Activated T-helper 1 cell treated with Interleukin-2 at 50 U/mL for 16 hours (primary cell): ENCODE data around the gene ICA1.
"Not testable (repeated sequence)": the region's sequence is repeated elsewhere in the genome, so short reads cannot be mapped to it uniquely, and the experiment has no call there.

Experiments used
- DNase-seq: peaks from one replicate; pipeline ENCODE4 v3.0.0-alpha.2; 2020; ENCODE audit warnings: low read depth

Gene ICA1

DNA sequence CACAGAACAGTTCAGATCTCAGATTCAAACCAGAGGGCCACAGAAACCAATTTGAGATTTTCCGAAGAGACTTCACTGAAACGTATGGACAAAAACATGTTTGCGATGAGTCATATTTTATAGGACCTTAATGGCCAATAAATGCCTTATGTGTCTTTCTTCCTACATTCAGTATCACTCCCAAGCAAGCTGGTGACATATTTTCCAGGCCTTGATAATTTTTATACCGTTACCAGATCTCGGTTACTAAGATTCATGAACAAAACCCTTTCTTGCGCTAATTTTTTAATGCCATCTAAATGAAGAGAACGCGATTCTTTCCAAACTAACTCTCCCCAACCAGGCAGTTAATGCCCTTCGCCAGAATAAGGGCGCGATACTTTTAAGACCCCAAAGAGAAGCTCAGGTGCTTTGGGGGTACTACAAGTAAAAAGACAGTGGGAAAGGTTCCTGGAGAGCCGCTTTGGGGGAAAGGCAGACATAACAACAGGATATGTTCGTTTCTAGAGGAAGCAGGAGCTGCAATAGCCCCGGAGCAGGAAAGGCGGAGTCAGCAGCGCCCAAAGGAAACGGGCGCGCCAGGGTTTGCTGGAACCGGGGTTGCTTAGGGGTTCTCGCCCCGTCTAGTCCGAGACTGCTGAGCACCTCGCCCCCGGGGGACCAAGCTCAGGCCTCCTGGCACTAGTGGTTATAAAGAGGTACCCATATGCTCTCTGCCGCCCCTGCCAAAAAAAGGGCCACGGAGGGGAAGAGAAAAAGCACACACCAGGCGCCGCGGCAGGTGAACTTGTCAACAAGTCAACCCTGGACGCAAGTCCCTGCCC lies 884 bp downstream of the ICA1 start:
- no peak for DNase-seq

DNA sequence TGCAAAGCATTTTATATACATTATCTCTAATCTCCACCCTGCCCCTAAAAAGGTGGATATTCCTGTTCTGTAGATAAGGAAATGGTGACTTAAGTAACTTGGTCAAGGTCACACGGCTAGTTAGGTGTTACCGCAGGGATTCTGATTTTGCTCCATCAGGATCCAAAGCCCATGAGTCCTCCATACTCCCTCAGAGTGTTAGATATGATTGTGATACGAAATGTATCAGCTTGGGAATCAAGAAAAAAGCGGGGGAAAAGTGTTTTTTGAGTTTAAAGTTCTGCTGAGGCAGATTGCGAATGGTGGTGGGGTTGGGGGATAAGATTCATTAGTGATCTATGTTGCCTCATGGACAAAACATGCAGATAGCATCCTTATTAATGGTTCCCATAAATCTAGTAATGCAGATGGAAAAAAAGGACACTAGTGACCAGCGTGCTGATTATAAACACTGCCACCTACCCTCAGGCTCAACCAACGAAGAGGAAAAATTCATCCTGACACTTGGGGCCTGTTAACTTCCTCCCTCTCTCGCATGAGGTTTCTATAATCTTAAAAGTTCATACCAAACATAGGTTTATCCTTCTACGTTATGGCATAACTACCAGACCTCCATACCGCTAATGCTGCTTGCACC lies 2.3 kb downstream of the ICA1 start:
- DNase-seq: no peak

DNA sequence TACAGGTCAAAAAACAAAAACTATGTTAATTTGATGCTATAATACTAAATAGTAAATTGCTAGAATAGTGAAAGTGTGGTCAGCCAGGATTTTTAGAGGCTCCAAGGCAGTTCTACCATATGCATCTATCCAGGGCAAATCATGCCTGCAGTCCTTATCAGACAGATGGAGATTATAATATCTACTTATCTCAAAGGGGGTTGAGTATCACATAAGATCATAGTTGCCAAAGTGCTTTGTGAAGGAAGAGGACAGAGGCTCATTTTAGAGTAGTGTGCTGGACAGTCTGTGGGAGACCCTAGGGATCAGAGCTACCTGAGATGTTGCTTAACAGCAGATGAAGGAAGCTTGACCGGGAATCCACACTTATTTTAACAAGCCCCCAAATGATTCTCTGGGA lies 3.2 kb downstream of the ICA1 start:
- no peak for DNase-seq

DNA sequence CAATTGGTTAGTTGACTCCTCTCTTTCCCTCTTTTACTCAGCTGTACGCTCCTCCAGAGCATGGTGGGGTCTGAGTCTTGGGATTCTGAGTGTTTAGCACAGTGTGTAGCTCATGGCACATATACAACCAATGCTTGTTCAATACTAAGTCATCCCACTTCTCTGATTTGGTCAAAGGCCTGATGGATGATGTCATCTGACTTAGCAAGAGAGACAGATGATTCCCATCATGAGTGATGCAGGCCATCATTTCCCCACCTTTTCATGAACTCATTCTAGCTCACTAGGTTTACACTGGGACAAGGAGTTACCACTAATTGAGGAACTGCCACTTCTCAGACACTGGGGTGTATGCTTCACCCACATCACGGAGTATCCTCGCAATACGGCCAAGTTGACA lies 3.8 kb downstream of the ICA1 start:
- no peak for DNase-seq

DNA sequence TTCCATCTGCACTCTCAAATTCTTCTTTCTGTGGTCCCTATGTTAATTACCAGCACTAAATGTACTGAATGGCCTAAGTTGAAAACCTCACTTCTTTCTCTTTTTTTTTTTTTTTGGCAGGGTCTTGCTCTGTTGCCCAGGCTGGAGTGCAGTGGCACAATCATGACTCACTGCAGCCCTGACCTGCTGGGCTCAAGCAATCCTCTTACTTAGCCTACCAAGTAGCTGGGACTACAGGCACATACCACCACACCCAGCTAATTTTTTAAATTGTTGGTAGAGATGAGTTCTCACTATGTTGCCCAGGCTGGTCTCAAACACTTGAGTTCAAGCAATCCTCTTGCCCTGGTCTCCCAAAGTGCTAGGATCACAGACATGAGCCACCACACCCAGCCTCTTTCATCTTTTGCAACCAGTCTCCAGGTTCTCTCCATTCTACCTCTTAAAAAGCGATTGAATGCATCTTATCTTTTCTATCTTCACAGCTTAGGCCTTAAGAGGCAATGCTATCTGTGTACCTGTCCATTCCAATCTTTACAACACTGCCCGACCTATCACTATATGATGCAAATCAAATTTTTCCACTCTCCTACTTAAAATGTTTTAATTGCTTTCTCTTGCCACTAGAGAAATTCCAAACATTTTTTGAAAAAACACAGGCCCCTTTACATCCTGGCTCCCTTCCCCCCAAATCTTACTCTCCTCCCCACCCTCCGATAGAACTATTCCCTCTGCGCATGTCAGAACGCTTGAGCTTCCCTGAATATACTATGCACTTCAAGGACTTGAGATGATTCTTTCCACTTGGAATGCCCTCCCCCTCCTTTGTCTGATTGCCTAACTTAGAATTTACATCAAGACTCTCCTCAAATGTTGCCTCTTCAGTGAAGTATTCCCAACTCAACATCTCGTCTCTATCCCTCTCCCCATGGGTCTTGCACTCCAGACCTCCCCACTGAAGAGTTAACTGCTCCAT lies 6.0 kb downstream of the ICA1 start:
- DNase-seq: no peak

DNA sequence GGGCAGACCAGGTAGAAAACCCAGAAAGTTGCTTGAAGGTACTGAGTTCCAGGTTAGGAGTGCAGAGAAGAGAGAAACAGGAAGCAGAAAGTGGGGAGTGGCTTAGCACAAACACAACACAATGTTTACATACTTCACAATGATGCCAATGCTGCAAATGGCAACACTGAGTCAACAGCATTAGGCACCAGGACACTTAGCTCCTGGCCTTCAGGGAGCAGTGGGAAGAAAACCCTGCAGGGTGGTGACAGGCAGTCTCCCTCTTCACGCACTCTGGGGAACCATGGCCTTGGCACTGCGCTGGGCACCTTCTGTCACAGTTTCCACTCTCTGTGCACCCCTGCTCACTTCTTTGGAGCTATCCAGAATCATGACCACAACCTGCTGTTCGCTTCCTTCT lies 7.3 kb downstream of the ICA1 start:
- no peak for DNase-seq

DNA sequence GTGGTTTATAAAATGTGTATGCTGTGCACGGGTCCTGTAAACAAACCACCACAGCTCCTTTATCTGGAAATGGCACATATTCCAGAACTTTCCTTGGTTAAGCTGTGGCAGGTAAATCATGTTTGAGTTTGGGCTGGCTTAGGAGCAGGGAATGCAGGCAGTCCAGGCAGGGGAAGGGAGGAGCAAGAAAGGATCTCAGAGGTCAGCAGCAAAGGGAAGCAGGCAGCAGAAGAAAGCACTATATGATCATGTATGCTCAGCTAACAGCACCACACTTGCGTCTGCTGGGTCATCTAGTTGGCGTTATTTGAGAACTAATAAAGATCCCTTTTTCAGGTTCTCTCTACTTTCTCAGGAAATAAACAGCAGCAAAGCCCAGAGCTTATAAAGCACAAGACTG lies 7.8 kb downstream of the ICA1 start:
- DNase-seq: no peak

DNA sequence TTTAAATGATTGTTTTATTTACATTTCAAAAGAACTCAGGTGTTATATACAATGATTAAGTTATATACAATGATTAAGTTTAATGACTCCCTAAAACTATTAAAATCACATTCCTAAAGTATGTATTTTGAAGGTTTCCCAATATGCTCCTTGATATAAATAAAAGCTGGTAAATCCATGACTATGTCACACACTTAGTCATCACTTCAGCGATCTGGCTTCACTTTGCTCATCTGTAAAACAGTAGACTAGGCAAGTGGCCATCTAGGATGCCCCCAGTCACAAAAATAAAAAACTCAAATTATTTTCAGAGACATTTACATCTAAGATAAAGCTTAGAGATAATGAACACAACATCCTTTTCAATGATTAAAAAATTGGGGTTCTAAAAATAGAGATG lies 10.8 kb downstream of the ICA1 start:
- DNase-seq: no peak

DNA sequence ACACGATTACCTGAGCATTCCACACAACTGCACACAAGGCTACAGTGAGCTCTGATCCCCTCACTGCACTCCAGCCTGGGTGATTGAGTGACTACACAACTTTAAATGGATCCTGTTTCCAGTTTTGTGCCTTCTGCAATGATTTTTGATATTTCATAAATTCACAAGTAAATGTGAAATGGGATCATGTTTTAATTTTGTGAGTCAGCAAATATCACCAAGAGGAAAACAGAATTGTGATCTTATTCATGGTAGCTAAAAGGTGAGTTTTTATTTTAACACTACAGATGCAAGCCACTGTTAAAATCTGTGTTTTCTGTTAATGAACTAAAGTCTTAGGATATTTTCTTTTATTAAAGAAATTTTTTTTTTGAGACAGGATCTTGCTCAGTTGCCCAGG lies 11.4 kb downstream of the ICA1 start:
- no peak for DNase-seq

DNA sequence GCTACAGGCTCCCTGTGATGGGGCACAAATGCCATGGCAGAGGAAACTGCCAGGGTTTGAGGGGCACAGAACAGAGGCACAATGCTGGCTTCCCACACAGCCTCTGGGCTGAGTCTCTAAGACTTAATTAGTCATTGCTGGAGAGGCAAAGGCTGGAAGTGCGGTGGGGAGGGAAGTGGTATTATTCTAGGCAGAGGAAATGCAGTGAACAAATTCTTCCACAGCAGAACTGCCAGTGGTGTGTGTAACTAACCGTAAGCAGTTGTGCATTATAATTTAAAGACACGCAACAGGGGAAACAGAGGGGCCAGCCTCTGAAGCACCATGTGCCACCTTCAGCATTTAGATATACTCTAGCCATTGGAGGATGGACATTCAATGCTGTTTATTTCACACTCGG lies 12.8 kb downstream of the ICA1 start:
- no peak for DNase-seq

DNA sequence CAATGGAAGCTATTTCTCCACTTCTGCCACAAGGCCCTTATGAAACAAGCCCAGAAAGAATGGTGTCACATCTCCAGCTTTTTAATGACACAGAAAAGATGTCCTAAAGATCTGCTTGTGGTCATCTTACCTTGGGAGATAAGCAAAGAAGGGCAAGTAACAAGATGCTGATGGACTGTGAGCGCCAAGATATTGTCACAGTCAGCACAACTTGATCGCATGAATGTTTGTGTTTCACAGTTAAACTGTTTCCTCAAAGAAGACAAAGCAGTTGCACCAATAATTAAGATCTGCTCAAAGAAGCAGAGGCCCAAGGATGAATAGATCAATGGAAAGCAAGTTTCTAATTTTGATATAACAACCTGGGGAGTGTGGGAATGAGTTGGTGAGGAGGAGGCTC lies 15.9 kb downstream of the ICA1 start:
- DNase-seq: no peak

DNA sequence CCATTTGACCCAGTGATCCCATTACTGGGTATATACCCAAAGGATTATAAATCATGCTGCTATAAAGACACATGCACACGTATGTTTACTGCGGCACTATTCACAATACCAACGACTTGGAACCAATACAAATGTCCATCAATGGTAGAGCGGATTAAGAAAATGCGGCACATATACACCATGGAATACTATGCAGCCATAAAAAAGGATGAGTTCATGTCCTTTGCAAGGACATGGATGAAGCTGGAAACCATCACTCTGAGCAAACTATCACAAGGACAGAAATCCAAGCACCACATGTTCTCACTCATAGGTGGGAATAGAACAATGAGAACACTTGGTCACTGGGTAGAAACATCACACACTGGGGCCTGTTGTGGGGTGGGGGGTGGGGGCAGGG lies 16.9 kb downstream of the ICA1 start:
- not testable (repeated sequence) for DNase-seq

DNA sequence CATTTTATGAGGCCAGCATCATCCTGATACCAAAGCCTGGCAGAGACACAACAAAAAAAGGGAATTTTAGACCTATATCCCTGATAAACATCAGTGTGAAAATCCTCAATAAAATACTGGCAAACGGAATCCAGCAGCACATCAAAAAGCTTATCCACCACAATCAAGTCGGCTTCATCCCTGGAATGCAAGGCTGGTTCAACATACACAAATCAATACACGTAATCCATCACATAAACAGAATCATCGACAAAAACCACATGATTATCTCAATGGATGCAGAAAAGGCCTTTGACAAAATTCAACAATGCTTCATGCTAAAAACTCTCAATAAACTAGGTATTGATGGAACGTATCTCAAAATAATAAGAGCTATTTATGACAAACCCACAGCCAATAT lies 18.9 kb downstream of the ICA1 start:
- not testable (repeated sequence) for DNase-seq

DNA sequence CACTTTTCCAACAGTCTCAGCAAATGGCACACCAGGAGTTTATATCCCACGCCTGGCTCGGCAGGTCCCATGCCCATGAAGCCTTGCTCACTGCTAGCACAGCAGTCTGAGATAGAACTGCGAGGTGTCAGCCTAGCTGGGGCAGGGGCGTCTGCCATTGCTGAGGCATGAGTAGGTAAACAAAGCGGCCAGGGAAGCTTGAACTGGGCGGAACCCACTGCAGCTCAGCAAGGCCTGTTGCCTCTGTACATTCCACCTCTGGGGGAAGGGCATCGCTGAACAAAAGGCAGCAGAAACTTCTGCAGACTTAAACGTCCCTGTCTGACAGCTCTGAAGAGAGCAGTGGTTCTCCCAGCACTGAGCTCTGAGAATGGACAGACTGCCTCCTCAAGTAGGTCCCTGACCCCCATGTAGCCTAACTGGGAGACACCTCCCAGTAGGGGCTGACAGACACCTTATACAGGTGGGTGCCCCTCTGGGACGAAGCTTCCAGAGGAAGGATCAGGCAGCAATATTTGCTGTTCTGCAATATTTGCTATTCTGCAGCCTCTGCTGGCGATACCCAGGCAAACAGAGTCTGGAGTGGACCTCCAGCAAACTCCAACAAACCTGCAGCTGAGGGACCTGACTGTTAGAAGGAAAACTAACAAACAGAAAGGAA lies 22.1 kb downstream of the ICA1 start:
- DNase-seq: not testable (repeated sequence)

DNA sequence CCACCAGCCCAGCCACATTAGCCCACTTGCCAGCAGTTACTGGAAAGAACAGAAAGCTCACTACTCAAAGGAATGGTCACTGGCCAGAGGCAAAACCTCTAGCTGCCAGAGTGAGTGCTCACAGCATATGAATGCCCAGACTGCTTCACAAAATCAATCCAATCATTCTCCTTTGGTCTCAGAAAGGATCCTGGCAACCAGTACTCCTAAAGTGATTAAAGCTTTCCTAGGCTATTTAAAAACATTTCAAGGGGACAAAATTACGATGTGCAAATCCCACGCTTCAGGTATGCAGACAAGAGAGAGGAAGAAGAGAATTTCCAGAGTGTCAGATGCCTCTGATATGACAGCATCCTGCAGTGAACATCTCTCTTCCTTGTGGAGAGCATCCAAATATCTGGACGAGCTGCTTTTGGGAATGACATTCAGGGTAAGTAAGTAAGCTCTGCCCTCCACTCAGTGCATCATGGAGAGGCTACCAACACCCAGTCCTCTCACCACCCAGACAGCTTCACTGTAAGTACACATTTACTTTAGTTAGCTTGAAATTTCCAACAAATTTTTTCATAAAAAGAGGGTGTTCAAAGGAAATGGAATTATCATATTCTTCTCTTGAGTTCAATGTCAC lies 25.1 kb downstream of the ICA1 start:
- DNase-seq: no peak

DNA sequence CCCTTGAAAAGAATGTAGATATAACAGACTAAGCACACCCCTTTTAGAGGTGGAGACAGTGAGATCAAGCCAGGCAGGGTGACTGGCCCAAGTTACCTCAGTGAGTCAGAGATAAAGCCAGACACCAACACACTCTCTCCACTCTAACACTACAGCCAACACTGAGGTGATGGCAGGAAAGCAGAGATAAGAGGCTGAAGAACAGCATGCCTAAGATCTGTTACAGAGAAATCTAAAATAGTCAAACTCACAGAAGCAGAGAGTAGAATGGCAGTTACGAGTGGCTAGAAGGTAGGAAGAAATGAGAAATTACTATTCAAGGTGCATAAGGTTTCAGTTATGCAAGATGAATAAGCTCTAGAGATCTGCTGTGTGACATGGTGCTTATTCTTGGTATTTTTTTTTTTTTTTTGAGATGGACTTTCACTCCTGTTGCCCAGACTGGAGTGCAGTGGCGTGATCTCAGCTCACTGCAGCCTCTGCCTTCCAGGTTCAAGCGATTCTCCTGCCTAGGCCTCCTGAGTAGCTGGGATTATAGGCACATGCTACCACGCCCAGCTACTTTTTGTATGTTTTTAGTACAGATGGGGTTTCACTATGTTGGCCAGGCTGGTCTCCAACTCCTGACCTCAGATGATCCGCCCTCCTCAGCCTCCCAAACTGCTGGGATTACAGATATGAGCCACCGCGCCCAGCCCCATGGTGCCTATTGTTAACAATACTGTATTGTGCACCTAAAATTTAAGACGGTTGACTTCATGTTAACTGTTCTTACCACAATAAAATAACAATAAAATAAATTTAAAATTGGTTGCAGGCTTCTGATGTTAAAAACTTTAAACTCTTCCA lies 28.7 kb downstream of the ICA1 start:
- no peak for DNase-seq

DNA sequence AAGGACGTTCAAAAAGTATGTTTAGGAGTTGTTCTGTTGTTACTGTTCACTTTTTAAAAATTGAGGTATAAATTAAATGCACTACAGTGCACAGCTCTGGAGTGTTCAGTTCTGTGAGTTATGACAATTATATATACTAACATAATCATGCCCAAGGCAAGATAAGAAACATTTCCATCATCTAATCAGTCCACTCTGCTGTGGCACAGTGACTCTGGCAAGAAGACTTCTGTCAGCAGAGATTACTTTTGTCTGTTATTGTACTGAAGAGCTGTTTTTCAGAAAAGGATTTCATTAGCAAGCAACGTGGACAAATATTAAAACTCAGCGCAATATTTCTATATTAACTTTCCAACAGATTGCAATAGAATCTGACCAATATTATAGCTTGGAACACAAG lies 32.0 kb downstream of the ICA1 start:
- DNase-seq: no peak

DNA sequence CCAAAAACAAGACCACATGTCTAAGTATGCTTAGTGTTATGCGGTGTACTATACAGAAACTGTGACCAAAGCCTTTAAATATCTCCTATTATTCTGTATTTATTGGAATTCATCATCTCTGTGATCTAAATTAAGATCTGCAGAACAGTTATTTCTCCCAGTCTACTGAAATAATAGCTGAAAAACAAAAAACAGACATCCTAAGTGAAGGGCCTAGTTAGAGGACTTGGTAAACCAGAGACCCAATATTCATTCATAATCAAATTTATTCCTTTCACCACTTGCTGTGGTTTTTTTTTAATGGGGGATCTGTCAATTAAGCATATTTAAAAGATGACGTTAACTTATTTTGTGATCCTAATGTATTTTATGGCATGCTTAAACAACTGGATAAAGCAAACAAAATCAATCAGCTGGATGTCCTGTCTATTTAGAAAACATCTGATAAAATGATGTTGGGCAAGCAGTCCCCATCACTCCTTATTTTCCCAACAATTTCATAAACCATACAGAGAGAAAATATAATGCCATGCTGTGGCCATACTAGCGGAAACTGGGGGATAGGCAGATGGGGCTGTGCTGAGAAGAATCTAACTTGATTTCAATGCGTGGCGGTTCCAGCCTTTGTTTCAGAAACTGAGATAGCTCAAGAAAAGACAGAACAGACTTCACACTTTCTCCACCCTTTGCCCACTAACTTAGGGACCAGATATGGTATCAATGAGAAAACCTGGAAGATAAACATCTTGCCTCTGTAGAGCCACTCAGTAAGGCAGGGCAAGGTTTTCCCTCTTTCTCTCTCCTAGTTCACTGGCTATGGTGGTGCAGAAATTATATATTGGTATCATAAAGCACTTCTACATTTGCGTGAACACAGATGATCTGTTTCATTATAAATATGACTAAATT lies 32.9 kb downstream of the ICA1 start:
- DNase-seq: no peak

DNA sequence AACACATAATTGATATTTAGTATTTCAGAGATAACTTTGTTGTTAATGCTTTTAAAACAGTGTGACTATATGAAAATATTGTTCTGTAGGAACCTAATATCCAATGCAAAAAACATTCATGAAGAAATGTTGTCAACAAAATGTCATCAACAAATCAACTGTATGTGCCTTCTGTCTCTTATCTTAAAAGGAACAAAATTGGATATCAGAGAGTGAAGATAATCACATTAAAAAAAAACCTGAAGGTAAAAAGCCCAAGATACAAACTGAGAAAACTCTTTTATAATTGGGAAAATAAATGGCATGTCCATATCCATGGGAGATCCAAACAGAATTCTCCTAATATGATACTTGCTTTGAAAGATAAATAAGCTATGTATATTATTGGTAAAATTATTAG lies 33.9 kb downstream of the ICA1 start:
- DNase-seq: no peak

DNA sequence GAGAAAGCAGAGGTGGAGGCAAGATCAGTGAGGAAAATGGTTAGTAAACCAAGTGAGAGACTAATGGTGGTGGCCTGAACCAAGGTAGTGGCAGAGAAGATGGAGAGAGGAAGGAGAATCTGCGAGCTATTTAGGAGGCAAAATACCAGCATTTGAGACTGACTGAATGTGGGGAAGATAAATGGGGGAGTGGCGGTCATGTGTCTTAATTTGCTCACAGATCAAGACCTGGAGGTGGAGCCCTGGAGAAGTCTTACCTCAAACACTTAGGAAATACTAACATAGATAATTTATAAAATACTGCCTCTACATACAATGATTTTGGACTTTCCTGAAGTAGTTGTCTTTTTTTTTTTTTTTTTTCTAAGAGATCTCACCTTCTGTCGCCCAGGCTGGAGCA lies 34.7 kb downstream of the ICA1 start:
- no peak for DNase-seq
